HG03095 (cell line): ENCODE measurements around the gene PTX4.

Experiments used
- ATAC-seq: cut with Tn5 transposase; IDR thresholded peaks from one replicate; pipeline ENCODE4 v1.9.1; 2021; ENCODE audit warnings: moderate library complexity; ENCODE audit not compliant: unreplicated experiment

PTX4 gene

DNA sequence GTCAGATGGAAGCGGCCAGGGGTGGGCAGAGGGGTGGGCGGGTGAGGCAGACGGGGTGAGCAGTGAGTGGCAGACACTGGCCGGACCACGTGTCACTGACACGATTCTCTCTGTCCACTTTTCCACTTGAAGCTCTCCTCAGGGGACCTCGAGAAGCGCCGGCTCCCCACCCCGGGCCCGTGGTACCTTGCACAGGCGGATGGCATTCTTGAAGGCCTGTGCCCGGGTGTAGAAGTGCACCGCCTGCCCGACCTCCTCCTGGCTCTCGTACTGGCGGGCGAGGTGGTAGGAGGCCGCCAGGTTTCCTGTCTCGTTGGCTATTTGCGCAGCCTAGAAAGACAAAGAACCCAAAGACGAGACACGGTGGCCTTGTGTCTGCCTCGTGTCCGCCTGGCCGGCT lies 35.6 kb upstream of the PTX4 start:
- no peak for ATAC-seq

DNA sequence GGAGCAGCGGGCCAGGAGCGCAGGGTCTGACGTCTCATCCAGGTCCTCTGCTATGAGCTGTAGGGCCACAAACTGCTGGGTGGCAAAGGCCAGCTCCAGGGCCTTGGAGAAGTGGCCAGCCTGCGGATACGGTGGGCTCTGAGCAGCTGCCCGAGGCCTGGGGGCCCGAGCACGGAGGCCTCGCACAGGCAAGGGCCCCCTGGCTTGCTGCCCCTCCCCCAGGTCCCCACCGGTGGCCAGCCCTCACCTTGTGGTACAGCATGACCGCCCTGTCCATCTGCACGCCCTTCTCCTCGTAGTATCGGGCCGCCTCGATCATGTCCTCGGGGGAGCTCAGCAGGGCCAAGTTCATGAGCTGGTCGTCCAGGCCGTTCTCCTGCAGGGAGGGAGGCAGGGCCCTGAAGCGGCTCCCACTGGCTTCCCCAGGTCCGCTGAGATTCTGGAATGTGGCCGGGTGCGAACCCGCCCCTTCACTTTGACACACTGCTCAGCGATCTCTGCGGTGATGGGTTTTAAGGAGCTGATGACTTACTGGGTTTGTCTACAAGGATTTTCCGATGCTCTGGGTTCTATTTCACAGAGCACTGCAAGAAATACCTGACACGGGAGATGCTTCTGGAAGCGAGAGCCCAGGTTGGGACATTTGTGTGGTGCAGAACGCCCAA lies 35.0 kb upstream of the PTX4 start:
- ATAC-seq, result no peak

DNA sequence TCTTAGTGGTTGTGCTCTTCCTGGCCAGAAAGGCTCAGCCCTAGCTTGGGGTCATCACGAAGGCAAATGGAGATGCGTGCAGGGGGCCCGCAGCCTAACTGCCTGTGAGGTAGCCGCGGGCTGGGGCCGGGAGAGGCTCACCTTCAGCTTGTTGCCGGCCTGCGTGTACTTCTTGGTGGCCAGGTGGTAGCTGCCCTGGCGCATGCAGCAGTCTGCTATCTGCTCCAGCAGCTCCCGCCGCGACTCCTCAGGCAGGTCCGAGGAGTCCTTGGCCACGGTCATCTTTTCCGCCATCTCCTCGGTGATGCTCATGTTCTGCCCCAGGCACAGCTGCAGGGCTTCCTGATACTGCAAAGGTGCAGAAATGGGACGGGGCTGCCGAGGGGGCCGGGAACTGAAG lies 31.7 kb upstream of the PTX4 start:
- ATAC-seq, result no peak

DNA sequence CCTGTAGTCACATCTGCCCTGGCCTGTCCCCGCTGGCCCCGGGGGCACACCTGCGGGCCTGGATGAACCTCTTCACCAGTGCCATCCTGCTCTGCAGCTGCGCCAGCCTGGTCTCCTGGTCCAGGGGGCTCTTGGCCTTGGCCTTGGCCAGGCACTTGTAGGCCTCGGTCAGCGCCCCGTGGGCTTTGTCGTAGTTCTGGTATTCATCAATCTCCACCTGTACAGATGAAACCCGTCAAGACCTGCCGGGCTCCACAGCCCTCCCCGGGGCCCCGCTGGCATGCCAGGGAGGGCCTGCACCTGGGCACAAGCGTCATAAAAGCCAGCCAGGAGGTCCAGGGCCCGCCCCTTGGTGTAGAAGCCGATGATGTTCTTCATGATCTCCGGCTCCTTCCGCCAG lies 31.1 kb upstream of the PTX4 start:
- no peak for ATAC-seq

DNA sequence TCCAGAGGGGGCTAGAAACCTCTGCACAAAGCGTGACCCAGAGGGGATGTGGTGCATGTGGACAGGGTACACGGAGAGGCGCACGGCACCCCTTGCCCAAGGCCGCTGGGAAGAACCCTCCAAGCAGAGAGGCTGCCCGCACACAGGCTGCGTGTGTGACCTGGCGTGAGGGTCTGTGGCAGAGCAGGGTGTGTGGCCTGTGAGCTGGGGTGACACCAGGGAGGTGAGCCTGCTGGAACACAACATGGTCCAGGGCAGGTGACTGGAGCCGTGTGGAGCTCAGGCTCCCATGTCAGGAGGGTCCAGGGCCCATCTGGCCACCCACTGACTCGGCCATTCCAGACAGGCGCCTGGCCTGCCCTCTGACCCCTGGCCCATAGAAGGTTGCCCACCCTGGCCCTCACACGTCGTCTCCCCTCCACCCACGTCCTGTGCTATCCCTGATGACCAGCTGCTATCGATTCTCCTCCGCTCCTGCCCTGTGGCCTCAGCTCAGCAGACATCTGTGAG lies 29.9 kb upstream of the PTX4 start:
- no peak for ATAC-seq

DNA sequence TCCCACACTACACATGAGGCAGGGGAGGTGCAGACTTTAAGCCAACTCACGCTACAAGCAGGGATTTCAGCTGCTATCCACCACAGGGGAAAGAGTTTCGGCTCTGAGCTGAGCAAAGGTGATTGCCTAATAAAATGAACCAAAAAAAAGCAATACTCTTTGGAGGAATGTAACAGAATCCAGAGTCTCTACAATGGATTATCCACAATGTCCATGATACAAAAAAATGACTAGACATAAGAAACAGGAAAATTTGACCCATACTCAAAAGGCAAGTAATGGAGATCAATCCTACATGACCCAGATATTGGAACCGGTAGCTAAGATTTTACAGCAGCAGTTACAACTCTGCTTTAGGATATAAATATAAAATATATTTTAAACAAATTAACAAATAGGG lies 25.8 kb upstream of the PTX4 start:
- no peak for ATAC-seq

DNA sequence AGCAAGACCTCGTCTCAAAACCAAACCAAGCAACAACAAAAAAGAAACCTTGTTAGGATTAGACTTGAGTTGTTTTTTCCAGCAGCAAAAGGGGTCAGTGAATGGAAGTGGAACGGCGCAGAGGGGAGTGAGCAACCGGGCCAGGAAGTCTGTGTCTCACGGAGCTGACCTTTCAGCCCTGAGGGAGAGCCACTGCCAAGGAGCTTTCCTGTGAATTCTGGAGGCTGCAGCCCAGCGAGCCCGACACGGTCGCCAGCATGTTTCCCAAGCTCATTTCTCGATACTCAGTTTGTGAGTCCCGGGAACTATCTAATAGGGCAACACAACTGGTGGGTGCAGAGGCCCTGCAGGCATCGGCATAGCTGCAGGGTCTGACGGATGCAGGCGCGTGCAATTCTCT lies 24.0 kb upstream of the PTX4 start:
- no peak for ATAC-seq

DNA sequence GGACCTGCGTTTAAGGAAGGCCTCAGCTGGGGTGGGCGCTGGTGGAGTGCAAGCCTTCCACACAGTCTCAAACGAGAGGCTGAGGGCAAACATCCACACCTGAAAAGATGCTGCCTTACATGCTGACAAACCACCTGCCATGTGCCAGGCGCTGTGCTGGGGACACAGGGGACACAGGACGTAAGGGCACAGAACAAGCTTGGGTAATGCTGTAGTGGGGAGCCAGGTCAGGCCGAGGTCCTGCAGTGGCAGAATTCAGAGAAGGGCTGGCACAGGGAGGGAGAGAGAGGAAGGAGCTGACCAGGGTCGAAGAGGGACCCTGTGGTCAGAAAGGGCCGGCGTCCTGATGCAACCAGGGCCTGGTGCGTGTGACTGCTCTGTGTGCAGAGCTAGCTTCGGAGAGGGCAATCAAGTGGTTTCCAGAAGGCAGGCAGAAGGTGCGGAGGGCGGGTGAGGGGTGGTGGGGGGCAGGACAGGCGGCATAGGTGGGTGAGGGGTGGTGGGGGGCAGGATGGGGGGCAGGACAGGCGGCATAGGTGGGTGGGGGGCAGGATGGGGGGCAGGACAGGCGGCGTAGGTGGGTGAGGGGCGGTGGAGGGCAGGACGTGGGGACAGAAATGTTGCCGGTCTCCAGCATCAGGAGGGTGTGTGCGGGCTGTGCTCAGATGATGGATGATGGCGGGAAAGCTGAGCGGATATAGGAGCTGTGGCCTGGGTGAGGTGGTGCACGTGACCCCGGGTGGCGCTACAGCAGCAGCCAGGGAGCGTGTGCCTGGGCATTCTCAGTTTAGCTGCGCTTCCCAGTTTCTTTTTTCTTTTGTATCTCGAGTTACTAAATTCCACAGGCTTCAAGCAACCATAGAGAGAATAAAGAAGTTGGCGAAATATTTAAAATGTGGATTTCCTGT lies 23.2 kb upstream of the PTX4 start:
- ATAC-seq, result no peak

DNA sequence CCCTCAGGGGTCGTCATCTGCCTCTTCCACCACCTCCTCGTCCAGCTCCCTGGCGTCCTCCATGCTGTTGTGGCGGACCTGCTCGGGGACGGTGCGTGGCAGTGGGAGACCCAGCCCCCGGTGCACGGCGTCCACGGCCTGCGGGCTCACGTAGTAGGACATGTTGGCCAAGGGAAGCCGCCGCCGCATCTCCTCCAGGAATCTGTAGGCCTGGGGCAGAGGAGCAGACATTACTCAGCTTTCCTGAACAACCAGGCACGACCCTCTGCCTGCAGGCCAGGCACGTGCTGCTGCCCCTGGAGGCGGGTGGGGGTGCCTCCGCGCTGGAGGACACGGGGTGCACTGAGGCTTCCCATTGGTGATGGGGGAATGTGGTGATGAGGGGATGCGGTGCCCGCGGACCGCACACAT lies 22.2 kb upstream of the PTX4 start:
- ATAC-seq, result no peak

DNA sequence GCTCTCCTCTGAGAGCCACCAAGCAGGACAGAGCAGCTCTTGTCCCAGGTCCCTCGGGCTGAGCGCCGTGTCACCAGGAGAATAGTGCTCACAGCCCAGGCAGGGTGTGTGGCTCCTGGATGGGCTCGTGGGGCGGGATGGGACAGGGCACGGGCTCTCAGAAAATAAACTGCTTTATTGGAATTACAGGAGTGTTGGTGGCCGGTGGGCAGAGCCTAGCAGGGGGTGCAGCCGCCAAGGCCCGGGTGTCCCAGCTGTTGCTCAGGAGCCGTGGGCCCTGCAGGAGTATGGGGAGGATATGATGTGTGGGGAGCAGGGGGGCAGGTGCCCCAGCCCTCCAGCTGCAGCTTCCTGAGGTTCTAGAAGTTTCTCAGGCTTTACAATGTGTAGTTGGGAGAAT lies 21.5 kb upstream of the PTX4 start:
- ATAC-seq, result no peak

DNA sequence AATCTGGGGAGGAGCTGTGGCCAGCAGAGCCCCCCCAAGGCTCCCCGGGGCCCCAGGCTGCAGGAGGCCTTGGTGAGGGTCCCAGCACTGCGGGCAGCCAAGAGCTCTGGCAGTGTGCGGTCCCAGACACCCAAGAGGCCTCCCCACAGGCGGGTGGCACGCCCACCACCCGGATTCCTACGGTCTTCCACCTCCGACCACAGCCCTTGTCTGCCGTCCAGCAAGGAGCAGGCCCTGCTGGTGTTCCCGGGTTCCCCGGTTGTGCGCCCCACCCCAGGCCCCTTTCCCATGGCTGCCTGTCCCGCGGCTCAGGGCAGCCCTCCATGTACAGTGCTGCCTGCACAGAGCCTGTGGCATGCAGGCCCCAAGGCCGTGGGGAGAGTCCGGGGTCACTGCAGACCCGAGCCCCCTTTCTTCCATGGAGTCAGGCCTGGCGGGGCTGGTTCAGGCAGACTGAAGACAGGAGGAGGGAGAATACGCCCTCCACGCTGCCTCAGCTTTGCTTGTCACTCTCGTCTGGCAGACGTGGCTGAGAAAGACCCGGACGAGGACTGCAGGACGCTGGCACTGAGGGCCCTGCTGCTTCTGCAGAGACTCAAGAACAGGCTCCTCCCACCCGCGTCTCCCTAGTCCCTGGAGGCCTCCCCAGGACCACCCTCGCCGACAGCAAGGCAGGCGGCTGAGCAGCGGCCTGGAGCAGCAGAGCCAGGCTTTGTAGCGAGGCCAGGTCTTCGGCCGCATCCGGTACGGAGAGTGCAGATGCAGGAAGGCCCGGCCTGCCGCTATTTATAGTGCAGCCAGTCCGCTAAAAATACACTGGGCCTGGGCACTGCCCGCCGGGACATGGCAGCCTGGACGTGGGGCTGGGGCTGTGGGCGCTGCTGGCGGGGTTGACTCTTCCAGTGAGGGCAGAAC lies 20.8 kb upstream of the PTX4 start:
- no peak for ATAC-seq

DNA sequence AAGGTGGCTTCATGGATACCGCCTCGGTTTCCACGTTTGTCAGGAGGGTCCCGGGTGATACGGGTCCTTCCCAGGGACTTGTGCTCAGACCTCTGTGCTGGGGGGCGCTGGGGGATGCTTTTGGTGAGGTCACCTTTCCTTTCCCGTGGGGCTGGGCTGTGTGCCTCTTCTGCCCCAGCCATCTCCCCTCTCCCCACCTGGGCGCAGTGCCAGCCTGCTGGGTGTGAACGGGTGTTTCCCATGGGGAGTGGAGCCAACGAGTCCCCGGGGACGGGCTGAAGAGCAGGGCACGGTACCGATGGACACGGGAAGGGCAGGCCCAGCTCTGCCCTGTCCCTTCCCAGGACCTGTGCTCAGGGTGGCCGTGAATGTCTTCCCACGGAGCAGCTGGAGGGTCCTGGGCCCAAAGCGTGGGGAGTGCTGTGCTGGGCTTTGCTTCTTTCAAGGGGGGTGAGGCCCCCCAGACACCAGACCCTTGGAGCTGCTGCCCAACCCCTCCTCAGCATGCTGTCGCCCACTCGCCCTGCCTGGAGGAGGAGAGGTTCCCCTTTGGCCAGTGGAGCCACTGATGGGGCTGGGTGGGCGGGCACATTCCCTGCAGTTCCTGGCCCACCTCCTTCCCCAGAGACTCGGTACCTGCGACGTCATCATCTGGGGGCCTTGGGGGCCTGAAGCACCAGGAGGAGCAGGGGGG lies 19.9 kb upstream of the PTX4 start:
- ATAC-seq, result no peak

DNA sequence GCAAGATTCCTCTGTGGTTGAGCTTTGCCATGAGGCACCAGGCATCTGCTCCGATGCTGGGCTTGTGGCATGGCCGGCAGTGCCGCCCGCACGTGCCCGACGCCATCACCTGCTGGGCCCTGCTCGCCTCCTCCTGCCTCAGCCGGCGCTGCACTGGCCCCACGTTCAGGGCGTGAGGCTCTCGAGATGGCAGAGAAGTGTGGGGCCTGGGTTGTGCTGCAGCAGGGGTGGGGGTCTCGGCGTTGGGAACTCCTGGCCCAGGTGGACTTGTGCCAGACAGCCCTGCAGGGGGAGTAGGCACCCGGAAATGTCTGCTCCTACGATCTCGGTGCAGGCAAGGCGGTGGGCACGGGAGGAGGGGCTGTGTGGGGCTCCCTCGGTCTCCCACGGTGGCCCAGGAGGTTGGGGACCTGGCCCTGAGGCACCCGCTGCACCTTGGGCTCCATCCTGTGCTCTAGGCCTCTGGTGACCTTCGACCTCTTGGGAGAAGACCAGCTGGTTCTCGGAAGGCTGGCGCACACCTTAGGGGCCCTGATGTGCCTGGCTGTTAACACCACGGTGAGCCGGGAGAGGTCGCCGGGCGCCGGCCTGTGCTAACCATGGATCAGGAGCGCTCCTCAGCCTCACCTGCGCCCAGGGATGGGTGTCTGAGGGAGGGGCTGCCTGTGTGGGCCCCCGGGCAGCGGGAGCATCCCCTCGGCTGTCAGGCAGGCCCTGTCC lies 17.9 kb upstream of the PTX4 start:
- ATAC-seq, result no peak

DNA sequence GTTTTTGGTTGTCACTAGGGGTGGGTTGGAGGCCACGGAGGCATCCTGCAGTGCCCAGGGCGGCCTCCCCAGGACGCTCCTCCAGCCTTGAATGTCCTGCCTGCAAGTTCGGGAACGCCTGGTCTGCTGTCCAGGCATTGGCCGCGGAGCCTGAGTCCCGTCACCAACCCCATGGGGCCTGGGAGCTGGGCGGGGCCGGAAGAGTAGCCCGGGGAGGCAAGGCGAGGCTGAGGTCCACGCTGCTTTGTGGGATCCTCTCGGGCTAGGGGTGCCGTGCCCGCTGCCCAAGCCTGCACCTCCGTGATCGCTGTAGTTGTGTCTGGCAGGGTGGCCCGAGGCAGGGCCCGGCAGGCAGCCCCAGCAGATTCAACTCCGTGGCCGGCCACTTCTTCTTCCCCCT lies 17.2 kb upstream of the PTX4 start:
- ATAC-seq, result no peak

DNA sequence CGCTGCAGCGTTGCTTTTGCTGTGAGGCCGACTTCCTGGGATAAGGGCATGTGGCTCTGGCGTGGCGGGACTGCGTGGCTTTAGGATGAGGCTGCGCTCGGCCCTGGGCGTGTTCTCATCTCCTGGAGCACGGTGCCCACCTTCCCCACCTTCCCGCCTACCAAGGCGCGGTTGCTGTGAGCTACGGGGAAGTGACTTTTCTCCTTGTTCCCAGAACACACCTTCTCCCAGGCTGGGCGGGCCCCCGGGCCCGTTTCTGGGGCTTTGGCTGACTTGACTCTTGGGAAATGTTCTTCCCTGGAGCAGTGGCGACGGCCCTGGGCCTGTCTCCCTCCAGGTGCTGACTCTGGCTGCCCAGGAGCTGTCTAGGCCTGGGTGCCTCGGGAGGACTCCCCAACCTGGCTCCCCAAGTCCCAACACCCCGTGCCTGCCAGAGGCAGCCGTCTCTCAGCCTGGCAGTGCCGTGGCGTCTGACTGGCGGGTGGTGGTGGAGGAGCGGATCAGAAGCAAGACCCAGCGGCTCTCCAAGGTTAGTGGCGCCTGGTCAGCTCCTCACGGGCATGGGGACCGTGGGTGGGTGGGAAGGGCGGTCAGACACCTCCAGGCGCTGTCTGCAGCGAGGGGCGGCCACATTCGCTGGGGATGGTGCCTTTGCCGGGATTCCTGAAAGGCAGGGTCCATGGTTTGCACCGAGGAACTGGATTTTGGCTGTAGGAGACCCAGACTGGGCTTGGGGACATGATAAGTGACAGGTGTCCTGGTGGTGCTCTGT lies 16.5 kb upstream of the PTX4 start:
- no peak for ATAC-seq

DNA sequence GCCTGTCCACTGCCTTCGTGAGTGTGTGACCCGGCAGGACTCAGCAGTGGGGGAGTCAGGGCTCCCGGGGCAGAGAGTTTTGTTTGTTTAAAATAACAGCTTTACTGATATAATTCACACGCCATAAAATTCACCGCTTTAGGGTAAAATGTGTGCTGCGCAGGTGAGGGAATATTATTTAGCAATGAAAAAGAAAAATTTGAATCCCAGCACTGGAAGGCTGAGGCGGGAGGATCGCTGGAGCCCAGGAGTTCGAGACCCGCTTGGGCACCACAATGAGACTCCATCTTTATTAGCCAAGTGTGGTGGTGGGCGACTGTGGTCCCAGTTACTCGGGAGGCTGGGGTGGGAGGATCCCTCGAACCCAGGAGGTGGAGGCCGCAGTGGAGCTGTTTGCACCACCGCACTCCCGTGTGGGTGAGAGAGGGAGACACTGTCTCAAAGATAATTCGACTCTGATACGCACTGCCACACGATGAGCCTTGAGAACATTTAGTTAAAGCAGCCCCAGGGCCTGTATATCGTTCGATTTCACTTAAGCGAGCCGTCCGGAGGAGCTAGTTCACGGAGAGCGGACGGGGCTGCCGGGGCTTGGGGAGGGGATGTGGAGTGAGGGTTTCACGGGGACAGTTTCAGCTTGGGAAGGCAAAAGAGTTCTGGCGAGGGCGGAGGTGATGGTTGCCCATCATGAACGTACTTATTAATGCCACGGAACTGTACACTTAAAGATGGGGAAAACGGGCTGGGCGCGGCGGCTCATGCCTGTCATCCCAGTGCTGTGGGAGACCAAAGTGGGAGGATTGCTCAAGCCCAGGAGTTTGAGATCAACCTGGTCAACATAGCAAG lies 14.6 kb upstream of the PTX4 start:
- no peak for ATAC-seq

DNA sequence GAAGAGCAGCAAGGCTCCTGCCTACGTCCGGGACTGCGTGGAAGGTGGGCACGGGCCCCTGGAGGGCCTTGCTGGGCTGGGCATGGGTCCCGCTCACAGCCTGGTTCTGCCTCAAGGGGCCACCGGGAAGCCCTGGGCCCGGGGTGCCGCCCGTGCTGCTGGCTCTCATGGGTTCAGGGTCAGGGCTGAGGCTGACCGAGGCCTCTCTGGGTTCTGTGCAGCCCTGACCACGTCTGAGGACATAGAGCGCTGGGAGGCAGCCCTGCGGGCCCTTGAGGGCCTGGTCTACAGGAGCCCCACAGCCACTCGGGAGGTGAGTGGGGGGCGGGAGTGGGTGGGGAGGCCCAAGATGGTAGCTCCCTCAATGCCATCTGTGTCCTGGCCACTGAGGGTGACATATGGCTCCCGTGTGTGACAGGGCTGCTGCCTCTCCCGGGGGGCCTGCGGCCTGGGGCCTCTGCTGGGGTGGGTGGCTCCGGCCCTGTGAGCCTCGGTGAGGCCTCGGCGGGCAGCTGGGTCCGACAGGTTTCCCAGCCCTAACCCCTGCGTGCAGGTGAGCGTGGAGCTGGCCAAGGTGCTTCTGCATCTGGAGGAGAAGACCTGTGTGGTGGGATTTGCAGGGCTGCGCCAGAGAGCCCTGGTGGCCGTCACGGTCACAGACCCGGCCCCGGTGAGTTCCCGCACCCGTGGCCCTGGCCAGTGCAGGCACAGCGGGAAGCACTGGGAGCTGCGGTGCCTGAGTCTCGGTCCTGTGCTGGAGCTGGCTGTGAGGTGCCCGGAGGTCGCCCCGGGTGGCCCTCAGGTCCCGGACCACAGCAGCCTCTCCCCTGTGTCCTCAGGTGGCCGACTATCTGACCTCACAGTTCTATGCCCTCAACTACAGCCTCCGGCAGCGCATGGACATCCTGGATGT lies 13.6 kb upstream of the PTX4 start:
- ATAC-seq, result no peak
